HEK293T (cell line): ENCODE measurements around the gene NPFF.

ENCODE experiments used
- BHLHE40 ChIP-seq: fragments of 450-650 bp; IDR thresholded peaks from 2 replicates; pipeline ENCODE4 v1.6.1; 2016; ENCODE audit warnings: mild to moderate bottlenecking, moderate library complexity, borderline replicate concordance
- ELF4 ChIP-seq: fragments of 450-650 bp; IDR thresholded peaks from 2 replicates; pipeline ENCODE4 v1.6.1; 2017; ENCODE audit warnings: antibody characterized with exemption
- FOXM1 ChIP-seq: fragments of 450-650 bp; IDR thresholded peaks from 2 replicates; pipeline ENCODE4 v1.6.1; 2017; ENCODE audit warnings: mild to moderate bottlenecking, borderline replicate concordance
- HDGF ChIP-seq: fragments of 450-650 bp; IDR thresholded peaks from 2 replicates; pipeline ENCODE4 v1.6.1; 2017; ENCODE audit warnings: antibody characterized with exemption, borderline replicate concordance
- SP1 ChIP-seq: fragments of 450-650 bp; IDR thresholded peaks from 2 replicates; pipeline ENCODE4 v1.6.1; 2017
- SUZ12 ChIP-seq: fragments of 450-650 bp; IDR thresholded peaks from 2 replicates; pipeline ENCODE4 v1.6.1; 2016; ENCODE audit warnings: mild to moderate bottlenecking

GRCh38 chr12:53515291-53515680 is 8.0 kb upstream of the NPFF start:
- no peak for TF ChIP-seq BHLHE40
- no peak for TF ChIP-seq FOXM1
- TF ChIP-seq SP1, result no peak
- TF ChIP-seq ELF4, result no peak
- TF ChIP-seq SUZ12, result no peak
- no peak for TF ChIP-seq HDGF
